ENCODE data around the gene GPC2.
"Not testable (repeated sequence)": the region's sequence is repeated elsewhere in the genome, so short reads cannot be mapped to it uniquely, and the experiment has no call there.

The GPC2 gene

GRCh38 chr7:100152404-100152803 is 24.8 kb downstream of the GPC2 start:
- no peak for DNase-seq (ENCODE audit: low read depth)

GRCh38 chr7:100148559-100149328 is 28.4 kb downstream of the GPC2 start, which contains the start of gene LAMTOR4:
Gene LAMTOR4, plus strand, starts transcription at chr7:100148918. Its CDS starts 55 bp downstream, at chr7:100148973.
- peak; percentile 96 for DNase-seq (ENCODE audit: low read depth)

- DNase-seq (ENCODE audit: low read depth) = no peak
Measured at GRCh38 chr7:100148225-100148558, 29.0 kb downstream of the GPC2 start.

GRCh38 chr7:100147278-100147677 is 29.9 kb downstream of the GPC2 start:
- no peak for DNase-seq (ENCODE audit: low read depth)

GRCh38 chr7:100146350-100146749 is 30.8 kb downstream of the GPC2 start:
- DNase-seq (ENCODE audit: low read depth) = not testable (repeated sequence)

GRCh38 chr7:100142461-100142860 is 34.7 kb downstream of the GPC2 start:
- no peak for DNase-seq (ENCODE audit: low read depth)

- DNase-seq (ENCODE audit: low read depth) = no peak
Measured at GRCh38 chr7:100141555-100141949, 35.6 kb downstream of the GPC2 start.

GRCh38 chr7:100137851-100138760 is 39.1 kb downstream of the GPC2 start:
- no peak for DNase-seq (ENCODE audit: low read depth)

- peak; percentile 44 for DNase-seq (ENCODE audit: low read depth)
Measured at GRCh38 chr7:100132697-100133151, 44.5 kb downstream of the GPC2 start.

GRCh38 chr7:100132126-100132525 is 45.1 kb downstream of the GPC2 start:
- no peak for DNase-seq (ENCODE audit: low read depth)

- peak; percentile 74 for DNase-seq (ENCODE audit: low read depth)
Measured at GRCh38 chr7:100130608-100131453, 46.4 kb downstream of the GPC2 start.

- not testable (repeated sequence) for DNase-seq (ENCODE audit: low read depth)
Measured at GRCh38 chr7:100130220-100130607, 47.0 kb downstream of the GPC2 start.

- no peak for DNase-seq (ENCODE audit: low read depth)
Measured at GRCh38 chr7:100128637-100128963, 48.6 kb downstream of the GPC2 start.

- no peak for DNase-seq (ENCODE audit: low read depth)
Measured at GRCh38 chr7:100127866-100128636, 49.1 kb downstream of the GPC2 start.

- peak; percentile 86 for DNase-seq (ENCODE audit: low read depth)
Measured at GRCh38 chr7:100126931-100127865, 50.0 kb downstream of the GPC2 start, which contains the start of gene MBLAC1. Gene MBLAC1, plus strand, starts transcription at chr7:100126967. Its CDS starts 429 bp downstream, at chr7:100127396.

GRCh38 chr7:100126239-100126930 is 50.8 kb downstream of the GPC2 start:
- DNase-seq (ENCODE audit: low read depth) = no peak

- DNase-seq (ENCODE audit: low read depth) = no peak
Measured at GRCh38 chr7:100124301-100125230, 52.6 kb downstream of the GPC2 start.

- no peak for DNase-seq (ENCODE audit: low read depth)
Measured at GRCh38 chr7:100122568-100122967, 54.6 kb downstream of the GPC2 start.
